ENCODE data around the gene ULK2.

ULK2 gene

GRCh38 chr17:19773534-19773933 is 94.2 kb downstream of the ULK2 start:
- H4K20me1 ChIP-seq (ENCODE audit: control insufficient read depth, insufficient read depth, low read depth, low read length): no peaks in the 10 kb centered on the region
- H3K4me2 ChIP-seq (ENCODE audit: low read length): no peak overlapping the region
- no peaks in the 10 kb centered on the region for H3K79me2 ChIP-seq (ENCODE audit: control insufficient read depth, low read length)
- H3K9me3 ChIP-seq (ENCODE audit: control insufficient read depth, insufficient read depth, low read length): no peaks in the 10 kb centered on the region
- H3K4me1 ChIP-seq (ENCODE audit: control insufficient read depth, low read length): no peaks in the 10 kb centered on the region
- H3K36me3 ChIP-seq (ENCODE audit: control insufficient read depth, low read length): no peaks in the 10 kb centered on the region
- TF ChIP-seq EZH2phosphoT487 (IDR thresholded peaks at IDR 0.05; ENCODE audit: borderline replicate concordance, low read length): no peak
- TF ChIP-seq CTCF (IDR thresholded peaks at IDR 0.05; ENCODE audit: low read depth, low read length, poor library complexity, severe bottlenecking): no peak
- no peaks in the 10 kb centered on the region for H3F3A ChIP-seq (ENCODE audit: control insufficient read depth, insufficient read depth)
- H3K4me3 ChIP-seq (ENCODE audit: low read length): no peak overlapping the region
- H3K9me2 ChIP-seq (replicated peaks; ENCODE audit: control insufficient read depth, low read length): no peaks in the 10 kb centered on the region
- no peaks in the 10 kb centered on the region; the same call in 1 of the 2 replicates for H3K27me3 ChIP-seq (ENCODE audit: control insufficient read depth, low read length)
- no peak overlapping the region for H3K27ac ChIP-seq (ENCODE audit: low read depth, low read length)

- H3K27me3 ChIP-seq (ENCODE audit: control insufficient read depth, low read length): no peaks in the 10 kb centered on the region
- no peaks in the 10 kb centered on the region for H4K20me1 ChIP-seq (ENCODE audit: control insufficient read depth, insufficient read depth, low read depth, low read length)
- no peaks in the 10 kb centered on the region for H3F3A ChIP-seq (ENCODE audit: control insufficient read depth, insufficient read depth)
- H3K79me2 ChIP-seq (ENCODE audit: control insufficient read depth, low read length): no peaks in the 10 kb centered on the region
- H3K4me2 ChIP-seq (ENCODE audit: low read length): no peak overlapping the region
- TF ChIP-seq CTCF (IDR thresholded peaks at IDR 0.05; ENCODE audit: low read depth, low read length, poor library complexity, severe bottlenecking): no peak
- no peak for TF ChIP-seq EZH2phosphoT487 (IDR thresholded peaks at IDR 0.05; ENCODE audit: borderline replicate concordance, low read length)
- no peaks in the 10 kb centered on the region for H3K36me3 ChIP-seq (ENCODE audit: control insufficient read depth, low read length)
- H3K9me3 ChIP-seq (ENCODE audit: control insufficient read depth, insufficient read depth, low read length): no peaks in the 10 kb centered on the region
- H3K4me1 ChIP-seq (ENCODE audit: control insufficient read depth, low read length): peaks cover 8% of the 10 kb centered on the region
- H3K9me2 ChIP-seq (replicated peaks; ENCODE audit: control insufficient read depth, low read length): no peaks in the 10 kb centered on the region
- no peak overlapping the region for H3K27ac ChIP-seq (ENCODE audit: low read depth, low read length)
- no peak overlapping the region for H3K4me3 ChIP-seq (ENCODE audit: low read length)
Measured at GRCh38 chr17:19771971-19772630, 95.6 kb downstream of the ULK2 start.

GRCh38 chr17:19770985-19771735 is 96.6 kb downstream of the ULK2 start:
- no peak overlapping the region for H3K27ac ChIP-seq (ENCODE audit: low read depth, low read length)

More at GRCh38 chr17:19770985-19771735, 96.6 kb downstream of the ULK2 start:
- Histone ChIP-seq H3F3A (ENCODE audit: control insufficient read depth, insufficient read depth) (no peaks in the 10 kb centered on the region), H3K4me1 (ENCODE audit: control insufficient read depth, low read length) (peaks cover 8% of the 10 kb centered on the region), H3K27me3 (ENCODE audit: control insufficient read depth, low read length) (no peaks in the 10 kb centered on the region), H3K9me2 (replicated peaks; ENCODE audit: control insufficient read depth, low read length) (no peaks in the 10 kb centered on the region), H3K79me2 (ENCODE audit: control insufficient read depth, low read length) (no peaks in the 10 kb centered on the region), H4K20me1 (ENCODE audit: control insufficient read depth, insufficient read depth, low read depth, low read length) (no peaks in the 10 kb centered on the region), H3K4me2 (ENCODE audit: low read length) (no peak overlapping the region), H3K4me3 (ENCODE audit: low read length) (no peak overlapping the region), H3K36me3 (ENCODE audit: control insufficient read depth, low read length) (no peaks in the 10 kb centered on the region), H3K9me3 (ENCODE audit: control insufficient read depth, insufficient read depth, low read length) (no peaks in the 10 kb centered on the region)
- TF ChIP-seq CTCF (IDR thresholded peaks at IDR 0.05; ENCODE audit: low read depth, low read length, poor library complexity, severe bottlenecking) (no peak), EZH2phosphoT487 (IDR thresholded peaks at IDR 0.05; ENCODE audit: borderline replicate concordance, low read length) (no peak)
